Chondrocyte (in vitro differentiated cells): ENCODE measurements around the gene EPHB1. TPM values are rescaled to one million over a fixed set of nuclear protein-coding genes. Genes with fewer than 3 reads are reported as not detected.

Source experiments
- DNase-seq: peaks from one replicate; pipeline ENCODE4 v3.0.0; 2021; ENCODE audit warnings: mixed read lengths, low spot score
- H3K27ac Mint-ChIP-seq: one replicate; pipeline ENCODE4 v1.8.0; 2021; ENCODE audit warnings: mild to moderate bottlenecking, moderate library complexity, mixed read lengths; ENCODE audit not compliant: unreplicated experiment
- H3K27me3 Mint-ChIP-seq: 2 replicates; pipeline ENCODE4 v1.8.0; 2021; ENCODE audit warnings: low read depth, mixed read lengths
- H3K36me3 Mint-ChIP-seq: 2 replicates; pipeline ENCODE4 v1.8.0; 2021; ENCODE audit warnings: low read depth, mixed read lengths
- H3K4me1 Mint-ChIP-seq: 2 replicates; pipeline ENCODE4 v1.8.0; 2021; ENCODE audit warnings: low read depth, mild to moderate bottlenecking, mixed read lengths
- H3K4me3 Mint-ChIP-seq: one replicate; pipeline ENCODE4 v1.8.0; 2021; ENCODE audit warnings: mild to moderate bottlenecking, moderate library complexity, mixed read lengths; ENCODE audit not compliant: unreplicated experiment
- H3K9me3 Mint-ChIP-seq: 2 replicates; pipeline ENCODE4 v1.8.0; 2021; ENCODE audit warnings: low read depth, mixed read lengths
- CTCF ChIP-seq: fragments of 200-600 bp; sonication (generic); IDR thresholded peaks from 2 replicates; pipeline ENCODE4 v1.5.0; 2021; ENCODE audit warnings: antibody characterized with exemption, mild to moderate bottlenecking, moderate library complexity
- total RNA-seq: library from RNA; stranded (reverse); gene quantifications from 3 replicates; pipeline ENCODE4 v1.2.1, GENCODE V29; 2021

The EPHB1 gene
- total RNA-seq, 1 donor from 2014 or later = 1.7 TPM

- Mint-ChIP-seq H3K27me3 (no peaks in the 10 kb centered on the region), H3K4me1 (no peaks in the 10 kb centered on the region), H3K27ac (no peak overlapping the region), H3K9me3 (peaks cover 4% of the 10 kb centered on the region), H3K36me3 (no peaks in the 10 kb centered on the region), H3K4me3 (no peak overlapping the region)
- DNase-seq = no peak
- TF ChIP-seq CTCF = no peak
Observed at GRCh38 chr3:134918441-134918840, 123.4 kb downstream of the EPHB1 start.

- H3K9me3 Mint-ChIP-seq = peaks cover 13% of the 10 kb centered on the region
- H3K4me3 Mint-ChIP-seq = no peak overlapping the region
- no peaks in the 10 kb centered on the region for H3K36me3 Mint-ChIP-seq
- no peak for TF ChIP-seq CTCF
- H3K4me1 Mint-ChIP-seq = no peaks in the 10 kb centered on the region
- no peaks in the 10 kb centered on the region for H3K27me3 Mint-ChIP-seq
- DNase-seq = no peak
- H3K27ac Mint-ChIP-seq = no peak overlapping the region
Observed at GRCh38 chr3:134922101-134922500, 127.0 kb downstream of the EPHB1 start.

- DNase-seq = no peak
- TF ChIP-seq CTCF = no peak
- H3K27me3 Mint-ChIP-seq = no peaks in the 10 kb centered on the region
- H3K9me3 Mint-ChIP-seq = peaks cover 13% of the 10 kb centered on the region
- H3K36me3 Mint-ChIP-seq = no peaks in the 10 kb centered on the region
- H3K4me3 Mint-ChIP-seq = no peak overlapping the region
- no peak overlapping the region for H3K27ac Mint-ChIP-seq
- H3K4me1 Mint-ChIP-seq = no peaks in the 10 kb centered on the region
Observed at GRCh38 chr3:134922866-134923265, 127.8 kb downstream of the EPHB1 start.

GRCh38 chr3:134923286-134923685 lies 128.2 kb downstream of the EPHB1 start:
- Mint-ChIP-seq H3K4me1 (no peaks in the 10 kb centered on the region), H3K9me3 (peaks cover 13% of the 10 kb centered on the region), H3K27me3 (no peaks in the 10 kb centered on the region), H3K36me3 (no peaks in the 10 kb centered on the region), H3K27ac (no peak overlapping the region), H3K4me3 (no peak overlapping the region)
- no peak for TF ChIP-seq CTCF
- DNase-seq = no peak

- no peak overlapping the region for H3K4me3 Mint-ChIP-seq
- H3K27ac Mint-ChIP-seq = no peak overlapping the region
- no peak for DNase-seq
- no peaks in the 10 kb centered on the region for H3K4me1 Mint-ChIP-seq
- peaks cover 13% of the 10 kb centered on the region for H3K9me3 Mint-ChIP-seq
- no peak for TF ChIP-seq CTCF
- no peaks in the 10 kb centered on the region for H3K36me3 Mint-ChIP-seq
- H3K27me3 Mint-ChIP-seq = no peaks in the 10 kb centered on the region
Observed at GRCh38 chr3:134927599-134927998, 132.5 kb downstream of the EPHB1 start.
